Esophagus squamous epithelium (tissue), 4 donors: ENCODE data around the gene DTX3.

Experiments used
- POLR2A ChIP-seq, 4 donors: fragments of 450-650 bp; IDR thresholded peaks; one replicate each; pipeline ENCODE4 v1.6.1; 2017; ENCODE audit warnings: antibody characterized with exemption in 4 of 4, mild to moderate bottlenecking in 4 of 4, moderate library complexity in 3 of 4
- TF ChIP-seq, protein P1 (sequence below), 6 experiments: fragments of 450-650 bp in 4 of 6; fragments of 200-600 bp in 2 of 6; sonication (generic) in 2 of 6; IDR thresholded peaks; one replicate each; pipeline ENCODE4 v1.5.1; 2016 to 2019; ENCODE audit warnings: antibody characterized with exemption in 6 of 6, mild to moderate bottlenecking in 4 of 6, moderate library complexity in 4 of 6

DNA sequence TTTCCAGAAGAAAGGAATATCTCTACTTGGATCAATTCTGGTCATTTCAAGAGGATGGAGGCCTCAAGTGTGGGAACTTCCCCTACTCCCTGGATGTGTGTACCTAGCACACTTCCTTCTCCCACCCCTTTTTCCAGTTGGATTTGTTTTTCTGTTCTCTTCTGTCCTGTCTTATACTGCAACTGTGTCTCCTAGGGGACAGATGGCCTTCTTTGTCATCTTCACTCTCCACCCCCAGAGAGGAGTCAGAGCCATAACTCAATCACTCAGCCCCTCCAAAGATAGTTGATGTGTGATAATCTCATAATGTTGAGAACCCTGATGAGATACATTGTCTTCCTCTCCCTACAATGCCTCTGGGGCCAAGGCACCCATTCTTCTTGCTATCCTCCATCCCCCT is 2.1 kb upstream of the DTX3 start:
- TF ChIP-seq, protein P1, sequence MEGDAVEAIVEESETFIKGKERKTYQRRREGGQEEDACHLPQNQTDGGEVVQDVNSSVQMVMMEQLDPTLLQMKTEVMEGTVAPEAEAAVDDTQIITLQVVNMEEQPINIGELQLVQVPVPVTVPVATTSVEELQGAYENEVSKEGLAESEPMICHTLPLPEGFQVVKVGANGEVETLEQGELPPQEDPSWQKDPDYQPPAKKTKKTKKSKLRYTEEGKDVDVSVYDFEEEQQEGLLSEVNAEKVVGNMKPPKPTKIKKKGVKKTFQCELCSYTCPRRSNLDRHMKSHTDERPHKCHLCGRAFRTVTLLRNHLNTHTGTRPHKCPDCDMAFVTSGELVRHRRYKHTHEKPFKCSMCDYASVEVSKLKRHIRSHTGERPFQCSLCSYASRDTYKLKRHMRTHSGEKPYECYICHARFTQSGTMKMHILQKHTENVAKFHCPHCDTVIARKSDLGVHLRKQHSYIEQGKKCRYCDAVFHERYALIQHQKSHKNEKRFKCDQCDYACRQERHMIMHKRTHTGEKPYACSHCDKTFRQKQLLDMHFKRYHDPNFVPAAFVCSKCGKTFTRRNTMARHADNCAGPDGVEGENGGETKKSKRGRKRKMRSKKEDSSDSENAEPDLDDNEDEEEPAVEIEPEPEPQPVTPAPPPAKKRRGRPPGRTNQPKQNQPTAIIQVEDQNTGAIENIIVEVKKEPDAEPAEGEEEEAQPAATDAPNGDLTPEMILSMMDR (IDR thresholded peaks at IDR 0.05), result no peak
- TF ChIP-seq POLR2A (IDR thresholded peaks at IDR 0.05), result no peak
